Large intestine (tissue), 3 donors: ENCODE measurements around the gene TPGS1. TPM values are rescaled to one million over a fixed set of nuclear protein-coding genes. Genes with fewer than 3 reads are reported as not detected.

Experiments used
- DNase-seq, 2 donors: peaks; one replicate each; pipeline versions ENCODE4 v3.0.0 to v3.0.0-alpha.2; 2013
- H3K27ac ChIP-seq: one replicate; pipeline ENCODE4 v1.5.1; 2013; ENCODE audit warnings: low read length
- H3K27me3 ChIP-seq: 2 replicates; pipeline ENCODE4 v1.6.1; 2013; ENCODE audit warnings: low read length; ENCODE audit not compliant: control insufficient read depth, insufficient read depth
- H3K36me3 ChIP-seq: 2 replicates; pipeline ENCODE4 v1.6.1; 2013; ENCODE audit warnings: low read length; ENCODE audit not compliant: control insufficient read depth, insufficient read depth
- H3K4me1 ChIP-seq: one replicate; pipeline ENCODE4 v1.6.1; 2013; ENCODE audit warnings: low read length; ENCODE audit not compliant: control insufficient read depth, insufficient read depth
- H3K4me3 ChIP-seq: one replicate; pipeline ENCODE4 v1.5.1; 2013; ENCODE audit warnings: low read length
- H3K9me3 ChIP-seq: one replicate; pipeline ENCODE4 v1.6.1; 2013; ENCODE audit warnings: mild to moderate bottlenecking, low read depth, low read length, moderate library complexity; ENCODE audit not compliant: control insufficient read depth
- WGBS: methylation state at CpG from one replicate; pipeline ENCODE4 v1.1.5; 2013; ENCODE audit warnings: low lambda C conversion rate; ENCODE audit not compliant: insufficient coverage; 5-methylcytosine and 5-hydroxymethylcytosine counted together
- polyA plus RNA-seq: library from polyadenylated mRNA; unstranded; fragments of 120-200 nt; gene quantifications from one replicate; pipeline ENCODE4 v1.2.1, GENCODE V29; 2013

Gene TPGS1
- polyA plus RNA-seq, 1 donor = 16.2 TPM

GRCh38 chr19:518598-519231 lies 11.4 kb downstream of the TPGS1 start:
- Histone ChIP-seq H3K9me3 (peaks cover 25% of the 10 kb centered on the region), H3K36me3 (peaks cover 2% of the 10 kb centered on the region), H3K4me3 (peak overlapping the region; percentile 38), H3K4me1 (peaks cover 8% of the 10 kb centered on the region), H3K27ac (peak overlapping the region; percentile 75), H3K27me3 (no peaks in the 10 kb centered on the region)
- DNase-seq = peak; percentile 71 to 87
- WGBS = no CpG with 5 or more reads among the region's 58 CpGs

GRCh38 chr19:519449-519865 lies 12.2 kb downstream of the TPGS1 start:
- peaks cover 29% of the 10 kb centered on the region for H3K9me3 ChIP-seq
- no CpG with 5 or more reads among the region's 45 CpGs for WGBS
- H3K36me3 ChIP-seq = peaks cover 2% of the 10 kb centered on the region
- H3K27ac ChIP-seq = no peak overlapping the region
- H3K27me3 ChIP-seq = no peaks in the 10 kb centered on the region
- no peak overlapping the region for H3K4me3 ChIP-seq
- no peak for DNase-seq
- peaks cover 8% of the 10 kb centered on the region for H3K4me1 ChIP-seq

GRCh38 chr19:522726-523125 lies 15.4 kb downstream of the TPGS1 start:
- H3K4me3 ChIP-seq = no peak overlapping the region
- peaks cover 29% of the 10 kb centered on the region for H3K9me3 ChIP-seq
- no peak for DNase-seq
- H3K4me1 ChIP-seq = peaks cover 5% of the 10 kb centered on the region
- peaks cover 2% of the 10 kb centered on the region for H3K36me3 ChIP-seq
- no peak overlapping the region for H3K27ac ChIP-seq
- H3K27me3 ChIP-seq = no peaks in the 10 kb centered on the region
- WGBS = no CpG with 5 or more reads among the region's 12 CpGs

GRCh38 chr19:524062-524674 lies 16.9 kb downstream of the TPGS1 start:
- WGBS = no CpG with 5 or more reads among the region's 29 CpGs

GRCh38 chr19:525029-525428 lies 17.7 kb downstream of the TPGS1 start:
- Histone ChIP-seq H3K9me3 (peaks cover 17% of the 10 kb centered on the region), H3K27ac (no peak overlapping the region), H3K4me3 (no peak overlapping the region), H3K36me3 (no peaks in the 10 kb centered on the region), H3K27me3 (no peaks in the 10 kb centered on the region), H3K4me1 (peaks cover 5% of the 10 kb centered on the region)
- WGBS = no CpG with 5 or more reads among the region's 18 CpGs
- DNase-seq = no peak

More at GRCh38 chr19:524062-524674, 16.9 kb downstream of the TPGS1 start:
- Histone ChIP-seq H3K4me1 (peaks cover 5% of the 10 kb centered on the region), H3K27ac (no peak overlapping the region), H3K36me3 (peaks cover 2% of the 10 kb centered on the region), H3K9me3 (peaks cover 26% of the 10 kb centered on the region), H3K27me3 (no peaks in the 10 kb centered on the region), H3K4me3 (no peak overlapping the region)
- DNase-seq = no peak

- no CpG with 5 or more reads among the region's 13 CpGs for WGBS
- H3K36me3 ChIP-seq = no peaks in the 10 kb centered on the region
- no peak overlapping the region for H3K27ac ChIP-seq
- DNase-seq = no peak
- no peaks in the 10 kb centered on the region for H3K27me3 ChIP-seq
- no peak overlapping the region for H3K4me3 ChIP-seq
- peaks cover 17% of the 10 kb centered on the region for H3K9me3 ChIP-seq
- H3K4me1 ChIP-seq = peaks cover 11% of the 10 kb centered on the region
These were observed 18.6 kb downstream of the TPGS1 start for GRCh38 chr19:525857-526419.

- peak overlapping the region; percentile 75 for H3K27ac ChIP-seq
- peaks cover 8% of the 10 kb centered on the region for H3K36me3 ChIP-seq
- H3K9me3 ChIP-seq = peaks cover 6% of the 10 kb centered on the region
- DNase-seq = no peak
- H3K27me3 ChIP-seq = no peaks in the 10 kb centered on the region
- H3K4me3 ChIP-seq = peak overlapping the region; percentile 51
- peaks cover 23% of the 10 kb centered on the region for H3K4me1 ChIP-seq
- WGBS = no CpG with 5 or more reads among the region's 38 CpGs
These were observed 23.1 kb downstream of the TPGS1 start for GRCh38 chr19:530134-531008.

GRCh38 chr19:531009-531752 lies 23.9 kb downstream of the TPGS1 start:
- DNase-seq = peak; percentile 85 to 94

GRCh38 chr19:531753-532560 lies 24.7 kb downstream of the TPGS1 start, which contains the start of gene CDC34:
TSS of gene CDC34 (plus strand) at chr19:531760. CDS start at chr19:531932, 172 bp downstream.
- H3K4me1 ChIP-seq = peaks cover 18% of the 10 kb centered on the region
- H3K27me3 ChIP-seq = no peaks in the 10 kb centered on the region
- peak within 1 kb of the TSS; percentile 88 for H3K27ac ChIP-seq
- DNase-seq = peak in 1 of 2 donors; percentile 34
- peaks cover 6% of the 10 kb centered on the region for H3K9me3 ChIP-seq
- peak within 1 kb of the TSS; percentile 99 for H3K4me3 ChIP-seq
- peaks cover 24% of the 10 kb centered on the region for H3K36me3 ChIP-seq
- WGBS = no CpG with 5 or more reads among the region's 84 CpGs

More at GRCh38 chr19:531009-531752, 23.9 kb downstream of the TPGS1 start:
- Histone ChIP-seq H3K27me3 (no peaks in the 10 kb centered on the region), H3K4me3 (peak overlapping the region; percentile 51), H3K36me3 (peaks cover 16% of the 10 kb centered on the region), H3K4me1 (peaks cover 21% of the 10 kb centered on the region), H3K9me3 (peaks cover 6% of the 10 kb centered on the region), H3K27ac (peak overlapping the region; percentile 75)
- WGBS = no CpG with 5 or more reads among the region's 103 CpGs
